Astrocyte of the spinal cord (primary cell): ENCODE data around the gene DVL2.

ENCODE experiments used
- DNase-seq: peaks from one replicate; pipeline ENCODE4 v3.0.0; 2011; ENCODE audit warnings: low read depth, low spot score
- H3K4me3 ChIP-seq: 2 replicates; pipeline ENCODE4 v1.5.1; 2011; ENCODE audit warnings: low read depth, mild to moderate bottlenecking, low read length, moderate library complexity
- in situ Hi-C: cut with HindIII; loops from 2 replicates; pipeline ENCODE4 v1.10.0; 2017; ENCODE audit warnings: low sequenced_read_pairs
- TF ChIP-seq, protein P1 (sequence below): IDR thresholded peaks from 2 replicates; pipeline ENCODE4 v1.5.1; 2012; ENCODE audit warnings: low read depth, mild to moderate bottlenecking, low read length, inconsistent platforms

Gene DVL2

DNA sequence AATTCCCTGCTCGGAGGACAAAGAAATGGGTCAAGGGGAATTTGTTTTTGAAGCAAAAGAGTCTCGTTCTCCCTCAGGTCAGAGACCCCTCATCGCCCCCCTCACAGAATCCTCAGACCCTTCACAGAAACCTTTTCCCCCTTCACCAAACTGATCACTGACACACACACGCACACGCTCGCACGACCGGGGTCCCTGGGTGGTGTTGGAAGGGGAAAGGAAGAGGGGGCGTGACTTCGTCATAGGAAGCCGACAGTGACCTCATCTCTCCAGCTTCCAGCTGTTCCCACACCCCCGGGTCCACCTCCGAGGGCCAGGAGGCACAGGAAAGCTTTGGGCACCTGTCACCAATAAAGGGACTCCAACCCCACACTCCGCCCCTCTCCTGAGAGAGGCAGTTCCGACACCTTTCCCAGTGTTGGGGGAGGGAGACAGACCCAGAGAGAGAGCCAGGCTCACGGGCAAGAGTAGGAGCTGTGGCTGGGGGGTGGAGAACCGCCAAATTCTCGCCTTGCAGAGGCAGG is 56.3 kb downstream of the DVL2 start:
- DNase-seq = peak; percentile 6
- in situ Hi-C loops = no loop called here

GRCh38 chr17:7177191-7177953 is 56.9 kb downstream of the DVL2 start:
- peak; percentile 53 for DNase-seq
- TF ChIP-seq, protein P1, sequence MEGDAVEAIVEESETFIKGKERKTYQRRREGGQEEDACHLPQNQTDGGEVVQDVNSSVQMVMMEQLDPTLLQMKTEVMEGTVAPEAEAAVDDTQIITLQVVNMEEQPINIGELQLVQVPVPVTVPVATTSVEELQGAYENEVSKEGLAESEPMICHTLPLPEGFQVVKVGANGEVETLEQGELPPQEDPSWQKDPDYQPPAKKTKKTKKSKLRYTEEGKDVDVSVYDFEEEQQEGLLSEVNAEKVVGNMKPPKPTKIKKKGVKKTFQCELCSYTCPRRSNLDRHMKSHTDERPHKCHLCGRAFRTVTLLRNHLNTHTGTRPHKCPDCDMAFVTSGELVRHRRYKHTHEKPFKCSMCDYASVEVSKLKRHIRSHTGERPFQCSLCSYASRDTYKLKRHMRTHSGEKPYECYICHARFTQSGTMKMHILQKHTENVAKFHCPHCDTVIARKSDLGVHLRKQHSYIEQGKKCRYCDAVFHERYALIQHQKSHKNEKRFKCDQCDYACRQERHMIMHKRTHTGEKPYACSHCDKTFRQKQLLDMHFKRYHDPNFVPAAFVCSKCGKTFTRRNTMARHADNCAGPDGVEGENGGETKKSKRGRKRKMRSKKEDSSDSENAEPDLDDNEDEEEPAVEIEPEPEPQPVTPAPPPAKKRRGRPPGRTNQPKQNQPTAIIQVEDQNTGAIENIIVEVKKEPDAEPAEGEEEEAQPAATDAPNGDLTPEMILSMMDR = peak; percentile 88

More for the DNA sequence above, 56.3 kb downstream of the DVL2 start:
- peak overlapping the region; percentile 46 for H3K4me3 ChIP-seq
- TF ChIP-seq, protein P1 = no peak

DNA sequence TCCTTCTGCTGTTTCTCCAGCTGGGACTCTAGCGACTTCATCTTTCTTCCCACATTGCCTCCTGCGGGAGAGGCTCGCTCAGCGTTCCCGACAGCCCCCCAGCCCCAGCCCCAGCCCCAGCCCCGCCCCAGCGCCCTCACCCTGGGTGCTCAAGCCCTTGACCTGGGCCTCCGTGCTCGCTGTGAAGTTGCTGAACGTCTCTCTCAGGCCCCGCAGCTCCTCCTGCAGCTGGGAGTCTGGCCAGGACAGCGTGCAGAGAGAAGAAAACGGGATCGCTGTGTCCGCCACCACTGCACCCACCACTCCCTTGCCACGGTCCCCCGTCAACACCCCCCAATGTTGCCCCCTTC is 57.5 kb downstream of the DVL2 start:
- DNase-seq = no peak
- H3K4me3 ChIP-seq = peak overlapping the region; percentile 46
- in situ Hi-C loops = no loop called here
- TF ChIP-seq, protein P1 = no peak

More at GRCh38 chr17:7177191-7177953, 56.9 kb downstream of the DVL2 start:
- H3K4me3 ChIP-seq = peak overlapping the region; percentile 46
- in situ Hi-C loops = no loop called here

- no peak overlapping the region for H3K4me3 ChIP-seq
- no peak for DNase-seq
- TF ChIP-seq, protein P1 = no peak
- in situ Hi-C loops = no loop called here
These were observed 58.0 kb downstream of the DVL2 start for GRCh38 chr17:7176107-7176840.
